Inflammatory macrophage (primary cell): Measurements from ENCODE around the gene CAP2.
A peak's percentile ranks its signal among the peaks of the same experiment; 100 is the strongest.

Source experiments
- DNase-seq, 2 donors: peaks; one replicate each; pipeline ENCODE4 v3.0.0-alpha.2; 2020 to 2022
- total RNA-seq, 18 experiments: gene quantifications; one replicate each; lab custom pipeline; 2026; ENCODE audit warnings: mixed read lengths in 6 of 18, inconsistent platforms in 2 of 18; lab: John Stamatoyannopoulos, UW

CAP2 gene, protein sequence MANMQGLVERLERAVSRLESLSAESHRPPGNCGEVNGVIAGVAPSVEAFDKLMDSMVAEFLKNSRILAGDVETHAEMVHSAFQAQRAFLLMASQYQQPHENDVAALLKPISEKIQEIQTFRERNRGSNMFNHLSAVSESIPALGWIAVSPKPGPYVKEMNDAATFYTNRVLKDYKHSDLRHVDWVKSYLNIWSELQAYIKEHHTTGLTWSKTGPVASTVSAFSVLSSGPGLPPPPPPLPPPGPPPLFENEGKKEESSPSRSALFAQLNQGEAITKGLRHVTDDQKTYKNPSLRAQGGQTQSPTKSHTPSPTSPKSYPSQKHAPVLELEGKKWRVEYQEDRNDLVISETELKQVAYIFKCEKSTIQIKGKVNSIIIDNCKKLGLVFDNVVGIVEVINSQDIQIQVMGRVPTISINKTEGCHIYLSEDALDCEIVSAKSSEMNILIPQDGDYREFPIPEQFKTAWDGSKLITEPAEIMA
- 0 to 0.24 (median 0) reads per million in 18 experiments for total RNA-seq

DNA sequence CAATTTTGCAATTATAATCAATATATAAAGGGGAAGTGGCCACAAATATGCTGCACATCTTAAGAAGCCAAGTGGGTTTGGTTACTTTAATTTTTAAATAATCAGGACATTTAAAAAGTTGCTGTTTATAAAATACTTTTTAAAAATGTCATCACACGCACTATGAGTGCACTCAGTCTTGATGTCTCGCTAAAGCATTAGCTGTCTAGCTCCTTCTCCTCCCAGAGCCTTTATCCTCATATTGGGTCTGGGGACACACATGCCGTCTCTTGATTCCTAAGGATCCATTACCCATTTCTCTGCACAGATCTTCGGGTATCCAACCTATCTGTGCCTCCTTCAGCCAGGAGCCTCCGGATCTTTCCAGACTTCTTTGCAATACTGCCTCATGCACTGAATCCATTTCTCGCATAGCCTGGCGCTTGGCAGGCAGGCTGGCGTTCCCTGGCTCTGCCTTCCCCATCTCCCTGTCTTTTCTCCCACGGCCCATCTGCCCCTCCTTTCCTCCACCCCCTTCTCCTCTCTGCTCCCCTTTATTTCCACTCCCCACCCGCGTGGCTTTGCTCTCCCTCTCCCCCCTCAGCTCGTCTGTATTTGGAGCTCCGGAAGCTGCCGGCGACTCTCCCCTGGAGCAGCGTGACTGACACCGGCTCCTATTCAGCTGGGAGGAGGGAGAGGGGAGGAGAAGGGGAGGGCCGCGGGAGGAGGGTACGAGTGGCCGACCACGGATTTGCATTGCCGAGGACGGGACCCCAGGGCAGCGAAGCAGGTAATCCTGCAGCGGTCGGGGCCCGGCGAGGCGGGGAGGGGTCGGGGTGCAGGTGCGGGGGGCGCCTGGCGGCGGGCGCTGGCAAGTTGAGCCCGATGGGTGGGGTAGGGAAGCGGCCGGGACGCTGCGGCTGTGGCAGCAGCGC is at the start of gene CAP2:
CAP2 (plus strand) TSS at position 618 of the 914 bp plus-strand sequence. CDS start 27,961 bp downstream, outside the sequence.
- DNase-seq = no peak

DNA sequence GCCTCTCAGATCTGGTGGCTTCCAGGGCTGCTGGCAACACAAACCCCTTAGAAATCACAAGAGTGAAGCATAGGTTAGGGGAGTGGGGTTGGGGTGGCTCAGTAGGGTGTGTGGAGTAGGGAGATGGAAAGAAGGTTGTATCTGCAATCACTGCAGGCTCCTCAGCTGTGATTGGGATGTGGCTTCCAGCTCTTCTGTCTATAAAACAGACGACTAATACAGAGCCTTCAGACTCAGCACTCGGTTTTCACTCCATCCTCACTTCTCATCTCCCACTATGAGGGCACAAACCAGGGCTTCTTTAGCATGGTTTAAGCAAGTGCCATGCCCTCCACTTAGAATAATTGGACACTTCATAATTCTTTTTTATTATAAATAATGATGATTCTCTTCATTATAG is 46.4 kb upstream of the CAP2 start:
- no peak for DNase-seq

DNA sequence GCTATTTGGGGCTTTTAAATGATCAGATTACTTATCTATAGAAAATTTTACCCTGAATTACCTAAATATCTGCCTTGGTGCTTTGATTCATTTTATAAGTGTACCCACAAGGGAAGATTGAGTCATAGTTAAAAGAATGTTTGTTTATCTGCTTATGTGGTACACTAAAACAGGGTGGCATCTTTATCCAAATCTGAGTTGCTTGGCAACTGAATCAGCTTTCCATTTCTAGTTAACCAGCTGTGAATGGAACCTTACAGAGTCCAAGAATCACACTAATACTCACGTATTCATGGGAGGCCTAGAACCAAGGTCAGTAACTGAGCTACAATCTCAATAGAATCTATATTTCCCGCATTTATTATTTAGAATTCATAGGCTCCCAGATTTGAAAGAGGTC is 44.0 kb upstream of the CAP2 start:
- no peak for DNase-seq

DNA sequence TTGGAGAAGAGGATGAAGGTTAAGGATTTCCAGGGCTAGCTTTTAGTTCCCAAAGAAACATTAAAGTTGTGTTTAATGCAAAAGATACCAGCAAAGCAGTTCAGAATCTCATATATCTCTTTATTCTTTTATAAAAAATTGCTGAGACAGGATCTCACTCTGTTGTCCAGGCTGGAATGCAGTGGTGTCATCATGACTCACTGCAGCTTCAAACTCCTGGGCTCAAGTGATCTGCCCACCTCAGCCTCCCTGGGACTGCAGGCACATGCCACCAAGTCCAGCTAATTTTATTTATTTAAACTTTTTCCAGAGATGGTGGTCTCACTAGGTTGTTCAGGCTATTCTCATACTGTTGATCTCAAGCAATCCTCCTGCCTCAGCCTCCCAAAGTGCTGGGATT is 41.1 kb upstream of the CAP2 start:
- no peak for DNase-seq

DNA sequence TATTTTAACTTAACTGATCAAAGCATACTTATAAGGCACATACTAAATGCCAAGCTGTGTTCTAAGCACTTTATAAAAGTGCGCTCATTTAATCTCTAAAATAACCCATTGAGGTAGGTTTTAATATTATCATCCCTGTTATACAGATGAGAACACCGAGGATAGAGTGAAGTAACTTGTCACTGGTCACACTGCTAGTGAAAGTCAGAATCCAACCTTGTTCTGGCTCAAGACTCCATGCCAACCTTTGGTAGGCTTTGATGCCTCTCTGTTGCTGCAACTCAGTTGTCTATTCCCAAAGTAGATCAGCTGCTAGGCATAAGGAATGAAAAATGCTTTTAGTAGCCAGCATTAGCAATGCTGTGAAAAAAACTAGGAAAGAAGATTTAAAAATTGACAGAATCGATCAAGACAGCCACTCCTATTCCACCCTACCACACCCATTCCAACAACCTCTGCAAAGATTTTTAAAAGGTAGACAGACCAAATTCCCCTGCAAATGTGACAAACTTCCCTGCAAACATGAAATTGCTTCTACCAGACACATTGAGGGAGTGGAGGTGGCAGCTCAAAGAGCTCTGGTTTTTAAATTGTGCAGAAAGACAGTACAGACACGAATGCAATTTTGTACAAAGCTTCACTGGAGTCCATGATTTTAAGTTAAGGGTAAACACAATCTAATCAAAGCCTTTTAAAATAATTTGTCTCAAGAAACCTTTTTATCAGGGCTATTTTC is 39.8 kb upstream of the CAP2 start:
- DNase-seq = no peak

DNA sequence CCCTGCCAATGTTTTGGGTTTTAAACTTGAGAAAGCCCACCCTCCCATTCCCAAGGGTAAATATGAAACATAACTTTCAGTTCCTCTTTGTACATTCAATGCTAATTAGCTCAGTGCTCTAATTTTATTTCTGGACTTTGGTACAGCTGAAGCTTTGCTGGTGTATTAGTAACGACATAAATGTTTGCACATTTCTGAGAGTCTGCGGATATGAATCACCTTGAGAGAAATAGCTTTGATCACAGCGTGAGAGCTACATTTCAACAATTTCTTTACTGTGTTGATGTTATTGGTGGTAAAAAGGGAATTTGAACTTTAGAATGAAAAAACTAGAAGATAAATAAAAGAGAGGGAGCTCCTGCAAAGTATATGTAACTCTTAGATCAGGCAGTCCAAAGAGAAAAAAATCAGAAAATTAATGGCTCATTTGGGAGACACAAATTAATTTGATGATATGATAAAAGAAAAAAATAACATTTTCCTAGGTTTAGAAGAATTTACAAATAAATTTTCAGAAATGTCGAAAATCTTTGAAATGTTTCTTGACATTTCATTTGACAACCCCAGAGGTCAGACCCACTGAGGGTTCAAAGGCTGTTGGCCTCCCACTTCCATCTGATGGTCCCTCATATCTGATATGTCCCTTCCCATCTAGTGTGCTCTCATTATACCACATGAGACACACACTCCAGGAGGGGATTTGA is 38.5 kb upstream of the CAP2 start:
- DNase-seq = no peak

DNA sequence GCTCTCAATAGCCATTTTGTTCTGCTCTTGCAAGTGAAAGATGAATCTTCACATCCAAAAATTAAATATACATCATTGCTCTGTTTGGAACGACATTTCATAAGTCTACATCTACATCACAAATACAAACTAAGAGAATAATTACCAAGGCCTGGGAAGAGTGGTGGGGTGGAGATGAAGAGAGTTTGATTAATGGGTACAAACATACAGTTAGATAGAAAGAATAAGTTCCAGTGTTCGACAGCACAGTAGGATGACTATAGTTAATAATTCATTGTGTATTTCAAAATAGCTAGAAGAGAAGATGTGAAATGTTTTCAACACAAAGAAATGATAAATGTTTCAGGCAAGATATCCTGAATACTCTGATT is 38.0 kb upstream of the CAP2 start:
- no peak for DNase-seq

DNA sequence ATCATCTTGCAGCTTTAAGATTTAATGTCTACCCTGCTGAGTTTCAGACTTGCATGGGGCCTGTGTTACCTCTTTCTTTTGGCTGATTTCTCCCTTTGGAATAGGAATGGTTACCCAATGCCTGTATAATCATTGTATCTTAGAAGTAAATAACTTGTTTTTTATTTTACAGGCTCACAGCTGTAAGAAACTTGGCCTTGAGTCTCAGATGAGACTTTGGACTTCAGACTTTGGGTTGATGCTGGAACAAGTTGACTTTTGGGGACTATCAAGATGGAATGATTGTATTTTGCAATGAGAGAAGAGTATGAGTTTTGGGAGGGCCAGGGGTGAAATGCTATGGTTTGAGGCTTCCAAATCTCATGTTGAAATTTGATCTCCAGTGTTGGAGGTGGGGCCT is 34.9 kb upstream of the CAP2 start:
- DNase-seq = no peak

DNA sequence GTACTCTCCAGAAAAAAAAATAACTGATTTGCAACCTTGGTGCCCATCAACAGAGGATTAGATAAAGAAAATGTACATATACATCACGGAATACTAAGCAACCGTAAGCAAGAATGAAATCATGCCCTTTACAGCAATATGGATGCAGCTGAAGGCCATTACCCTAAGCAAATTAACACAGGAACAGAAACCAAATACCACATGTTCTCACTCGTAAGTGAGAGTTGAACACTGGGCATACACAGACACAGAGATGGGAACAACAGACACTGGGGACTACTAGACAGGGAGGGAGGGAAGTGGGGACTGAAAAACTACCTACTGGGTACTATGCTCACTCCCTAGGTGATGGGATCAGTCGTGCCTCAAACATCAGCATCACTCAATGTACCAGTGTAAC is 32.8 kb upstream of the CAP2 start:
- DNase-seq = no peak

DNA sequence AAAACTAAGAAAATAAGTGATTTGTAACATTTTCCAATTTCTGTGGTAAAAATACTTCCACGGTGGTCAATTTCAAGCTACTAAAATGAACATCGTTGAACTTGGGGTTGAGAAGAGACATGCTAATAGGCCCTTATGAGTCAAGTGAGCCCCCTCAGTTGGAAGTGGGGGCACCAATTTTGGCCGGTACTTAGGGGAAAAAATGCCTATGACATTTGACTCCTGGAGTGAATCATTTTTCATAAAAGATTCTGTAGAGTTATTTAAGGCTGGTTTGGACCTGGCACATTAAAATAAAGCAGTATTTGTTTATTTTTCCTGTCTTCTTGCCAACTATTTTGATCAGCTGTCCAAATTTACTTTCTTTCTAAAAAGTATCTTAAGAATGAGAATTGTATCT is 32.4 kb upstream of the CAP2 start:
- no peak for DNase-seq

DNA sequence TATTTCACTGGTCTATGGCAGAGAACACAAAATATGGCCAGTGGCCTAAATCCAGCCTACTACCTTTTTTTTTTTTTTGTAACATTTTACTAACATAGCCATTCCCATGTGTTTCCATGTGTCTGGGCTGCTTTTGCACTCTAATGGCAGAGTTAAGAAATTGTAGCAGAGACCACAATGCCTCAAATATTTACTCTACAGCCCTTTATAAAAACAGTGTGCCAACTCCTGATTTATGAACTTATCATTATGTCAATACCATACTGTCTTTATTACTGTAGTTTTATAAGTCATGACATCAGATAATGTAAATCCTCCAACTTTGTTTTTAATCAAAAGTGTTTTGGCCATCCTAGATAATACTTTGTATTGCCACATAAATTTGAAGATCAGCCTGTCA is 27.4 kb upstream of the CAP2 start:
- DNase-seq = no peak

DNA sequence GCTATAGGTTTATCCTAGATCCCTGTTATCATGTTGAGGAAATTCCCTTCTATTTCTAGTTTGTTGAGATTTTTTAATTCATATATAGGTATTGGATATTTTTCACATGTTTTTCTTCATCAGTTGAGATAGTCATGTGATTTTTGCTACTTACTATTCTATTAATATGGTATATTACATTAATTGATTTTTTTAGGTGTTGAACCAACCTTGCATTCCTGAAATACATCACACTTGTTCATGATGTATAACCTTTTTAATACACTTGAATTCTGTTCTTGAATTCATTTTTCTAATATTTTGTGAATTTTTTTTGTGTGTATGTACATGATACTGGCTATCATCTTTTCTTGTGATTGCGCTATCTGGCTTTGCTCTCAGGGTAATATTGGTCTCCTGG is 25.5 kb upstream of the CAP2 start:
- DNase-seq = no peak

DNA sequence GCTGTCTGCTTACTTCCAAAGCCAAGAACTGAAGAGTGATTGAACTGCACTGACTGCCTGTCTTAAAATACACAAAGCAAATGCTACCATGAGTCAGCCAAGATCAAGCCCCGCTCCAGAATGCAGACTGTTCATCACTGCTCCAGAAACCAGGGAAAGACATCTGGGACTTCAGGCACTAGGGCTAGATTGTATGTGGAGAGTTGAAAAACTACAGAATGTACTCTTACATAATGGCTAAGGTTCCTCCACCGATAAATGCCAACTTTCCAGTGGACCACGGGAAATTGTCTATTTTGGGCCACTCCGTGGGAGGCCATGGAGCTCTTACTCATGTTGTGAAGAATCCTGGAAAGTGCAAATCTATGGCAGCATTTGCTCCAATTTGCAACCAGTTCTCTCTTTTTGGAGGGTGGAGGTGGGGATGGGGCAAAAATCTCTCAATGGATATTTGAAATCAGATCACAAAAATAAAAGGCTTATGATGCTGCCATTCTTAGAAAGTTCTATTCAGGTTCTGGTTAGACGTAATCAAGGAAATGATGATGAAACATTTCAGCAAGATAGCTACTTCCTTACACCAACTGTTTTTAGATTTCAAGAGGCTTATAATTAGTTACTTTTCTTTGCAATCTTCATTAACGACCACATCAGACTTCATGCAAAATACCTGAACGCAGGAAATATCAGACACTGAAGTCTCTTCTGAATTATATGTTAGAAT is 11.8 kb upstream of the CAP2 start:
- DNase-seq = peak; percentile 9 to 36

DNA sequence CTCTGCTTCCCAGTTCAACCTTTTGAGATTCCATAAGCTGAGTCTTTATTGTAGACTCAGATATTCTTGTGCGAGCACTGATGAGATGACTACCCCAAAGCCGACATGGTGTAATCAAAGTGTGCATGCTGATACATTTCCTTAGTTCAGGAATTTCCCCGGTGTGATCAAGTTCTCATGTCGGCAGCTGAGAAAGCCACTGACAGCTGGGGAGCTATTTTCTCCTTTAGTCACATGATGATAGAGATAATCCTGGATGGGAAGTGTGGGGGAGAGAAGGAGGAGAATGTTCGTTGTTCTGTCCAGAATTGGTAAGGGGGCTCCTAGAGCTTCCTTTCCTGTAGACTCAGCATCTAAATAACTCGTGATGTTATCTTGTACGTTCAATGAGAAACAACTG is 7.7 kb upstream of the CAP2 start:
- no peak for DNase-seq

DNA sequence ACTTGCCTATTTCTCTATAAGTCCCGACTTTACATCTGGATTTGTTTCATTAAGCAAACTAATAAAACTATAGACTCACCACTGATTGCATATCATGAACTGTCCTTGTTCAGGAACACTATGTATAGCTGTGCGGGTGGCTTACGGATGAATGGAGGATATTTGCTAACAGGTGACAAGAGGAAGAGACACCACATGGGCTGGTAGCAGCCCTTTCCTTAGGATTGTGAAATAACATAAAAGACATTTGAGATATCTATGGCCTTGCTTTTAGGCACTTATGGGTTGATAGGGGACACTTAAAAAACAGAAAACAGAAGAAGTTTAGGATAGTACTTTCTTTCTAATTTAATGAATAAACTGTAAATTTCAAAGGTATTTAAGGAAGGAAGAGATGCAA is 5.0 kb upstream of the CAP2 start:
- no peak for DNase-seq

DNA sequence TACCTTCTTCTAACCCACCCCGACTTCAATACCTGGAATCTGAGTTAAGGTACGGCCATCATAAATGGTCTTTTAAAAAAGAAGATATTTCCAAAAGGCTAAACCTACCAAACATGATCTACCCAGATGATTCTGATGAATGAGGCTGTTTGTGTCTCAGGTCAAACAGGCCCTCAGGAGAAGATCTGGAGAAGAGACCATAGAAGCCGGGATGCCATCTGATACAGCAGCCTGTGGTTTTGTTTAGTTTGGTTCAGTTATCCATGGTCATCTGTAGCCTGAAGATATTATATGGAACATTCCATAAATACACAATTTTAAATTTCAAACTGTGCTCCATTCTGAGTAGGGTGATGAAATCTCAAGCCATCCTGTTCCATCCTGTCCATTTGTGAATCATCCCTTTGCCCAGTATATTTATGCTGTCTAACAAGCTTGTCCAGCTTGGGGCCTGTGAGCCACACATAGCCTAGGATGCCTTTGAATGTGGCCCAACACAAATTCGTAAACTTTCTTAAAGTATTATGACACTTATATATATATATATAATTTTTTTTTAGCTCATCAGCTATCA is 4.0 kb upstream of the CAP2 start:
- DNase-seq = no peak

DNA sequence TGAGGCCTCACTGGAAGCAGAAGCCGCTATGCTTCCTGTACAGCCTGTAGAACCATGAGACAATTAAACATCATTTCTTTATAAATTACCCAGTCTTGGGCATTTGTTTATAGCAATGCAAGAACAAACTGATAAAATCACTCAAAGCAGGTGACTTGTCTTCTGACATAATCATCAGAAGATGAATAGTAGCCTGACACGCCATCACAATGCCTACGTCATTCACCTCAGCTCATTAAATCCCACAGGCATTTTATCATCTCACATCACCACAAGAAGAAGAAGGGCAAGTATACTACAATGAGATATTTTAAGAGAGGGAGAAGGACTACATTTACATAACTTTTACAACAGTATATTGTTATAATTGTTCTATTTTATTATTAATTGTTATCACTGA is 3.1 kb upstream of the CAP2 start:
- DNase-seq = no peak

DNA sequence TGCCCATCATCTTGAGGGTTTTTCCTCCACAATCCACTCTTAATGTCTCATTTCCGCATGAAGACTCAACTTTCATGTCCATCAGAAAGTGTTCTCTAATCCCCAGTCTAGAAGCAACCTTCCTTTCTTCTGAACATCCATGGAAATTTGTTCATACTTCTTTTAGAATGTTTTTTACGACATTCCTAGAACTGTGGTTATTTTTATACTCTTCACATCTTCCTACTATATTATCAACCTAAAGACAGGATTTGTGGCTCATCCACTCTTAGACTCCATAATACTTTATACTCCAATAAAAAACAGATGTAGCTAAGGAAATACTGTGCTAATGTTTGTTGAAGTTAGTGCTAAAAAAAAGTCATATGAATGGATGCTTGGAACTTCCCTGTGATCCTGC is 1.4 kb upstream of the CAP2 start:
- DNase-seq = no peak

DNA sequence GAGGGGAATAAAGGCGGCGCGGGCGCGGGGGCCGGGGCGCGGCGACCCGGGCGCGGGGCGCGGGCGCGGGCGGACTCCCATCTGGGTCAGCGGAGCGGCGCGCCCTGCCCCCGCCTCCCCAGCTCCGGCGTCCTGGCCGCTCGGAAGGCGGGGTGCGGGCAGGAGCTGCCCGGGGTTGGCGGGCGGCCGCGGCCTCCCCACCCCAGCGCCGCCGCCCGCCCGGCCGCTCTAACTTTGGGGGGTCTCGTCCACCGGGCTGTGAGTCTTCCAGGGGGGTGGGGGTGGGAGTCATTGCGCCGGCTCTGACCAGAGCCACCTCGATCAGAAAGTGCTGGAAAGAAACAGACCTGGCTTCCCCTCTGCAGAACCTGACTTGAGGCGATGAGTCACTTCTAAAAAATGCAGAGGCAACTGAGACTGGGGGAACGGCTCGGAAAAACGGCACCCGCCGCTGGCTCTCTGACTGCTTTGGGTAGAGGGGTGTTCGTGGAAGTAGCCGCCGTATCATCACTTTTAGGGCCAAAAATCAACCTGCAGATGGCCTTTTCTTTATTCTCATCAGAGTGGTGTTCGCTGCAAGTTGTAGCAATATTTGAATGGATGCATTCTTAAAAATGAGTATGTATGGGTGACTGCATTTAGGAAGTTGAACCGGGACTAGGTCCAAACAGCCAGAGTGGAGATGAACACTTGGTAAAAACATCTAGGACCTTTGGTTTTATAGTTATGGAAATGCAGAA is 667 bp downstream of the CAP2 start:
- DNase-seq = no peak

DNA sequence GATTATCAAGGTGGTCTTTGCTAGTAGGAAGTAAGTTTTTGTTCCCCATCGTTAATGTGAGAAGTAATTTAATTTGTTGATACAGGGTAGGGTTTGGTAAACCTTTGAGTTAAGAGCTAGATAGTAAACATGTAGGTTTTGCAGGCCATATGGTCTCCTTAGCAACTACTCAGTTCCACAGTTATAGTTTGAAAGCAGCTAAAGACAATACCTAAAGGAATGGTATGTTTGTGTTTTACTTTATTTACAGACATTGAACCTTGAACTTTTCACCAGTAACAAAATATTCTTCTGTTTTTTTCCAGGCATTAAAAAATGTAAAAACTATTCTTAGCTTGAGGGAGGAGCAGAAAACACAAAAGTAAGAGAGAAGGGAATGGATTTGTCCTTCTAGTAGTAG is 1.7 kb downstream of the CAP2 start:
- DNase-seq = no peak

DNA sequence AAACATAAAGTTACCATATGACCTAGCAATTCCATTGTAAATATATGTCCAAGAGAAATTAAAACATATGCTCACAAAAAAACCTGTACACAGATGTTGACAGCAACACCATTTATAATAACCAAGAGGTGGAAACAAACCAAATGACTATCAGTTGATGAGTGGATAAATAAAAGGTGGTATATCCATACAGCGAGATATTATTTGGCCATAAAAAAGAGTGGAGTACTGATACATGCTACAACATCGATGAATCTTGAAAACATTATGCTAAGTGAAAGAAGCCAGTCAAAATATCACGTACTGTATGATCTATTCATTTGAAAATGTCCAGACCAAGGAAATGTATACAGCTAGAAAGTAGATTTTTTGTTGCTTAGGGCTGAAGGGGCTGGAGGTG is 2.9 kb downstream of the CAP2 start:
- DNase-seq = no peak
